Measurements from ENCODE around the gene CCM2L. TPM values are rescaled to one million over a fixed set of nuclear protein-coding genes. Genes with fewer than 3 reads are reported as not detected.

The CCM2L gene
- total and polyA plus RNA-seq, 9 of the 15 experiments (the other 6 are each of a cell fraction or from before 2014, with no cell fraction given): 0.04 TPM; not detected in 8

GRCh38 chr20:32040142-32040953, 30.1 kb downstream of the CCM2L start (continued):
- no peak for TF ChIP-seq IRF9 (tag; IDR thresholded peaks at IDR 0.05)
- peak; percentile 16; the same call in 1 of the 2 replicates for TF ChIP-seq CTBP1 (IDR thresholded peaks at IDR 0.05; ENCODE audit: borderline replicate concordance)
- TF ChIP-seq, protein P1, sequence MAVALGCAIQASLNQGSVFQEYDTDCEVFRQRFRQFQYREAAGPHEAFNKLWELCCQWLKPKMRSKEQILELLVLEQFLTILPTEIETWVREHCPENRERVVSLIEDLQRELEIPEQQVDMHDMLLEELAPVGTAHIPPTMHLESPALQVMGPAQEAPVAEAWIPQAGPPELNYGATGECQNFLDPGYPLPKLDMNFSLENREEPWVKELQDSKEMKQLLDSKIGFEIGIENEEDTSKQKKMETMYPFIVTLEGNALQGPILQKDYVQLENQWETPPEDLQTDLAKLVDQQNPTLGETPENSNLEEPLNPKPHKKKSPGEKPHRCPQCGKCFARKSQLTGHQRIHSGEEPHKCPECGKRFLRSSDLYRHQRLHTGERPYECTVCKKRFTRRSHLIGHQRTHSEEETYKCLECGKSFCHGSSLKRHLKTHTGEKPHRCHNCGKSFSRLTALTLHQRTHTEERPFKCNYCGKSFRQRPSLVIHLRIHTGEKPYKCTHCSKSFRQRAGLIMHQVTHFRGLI (CRISPR knock-in tag; IDR thresholded peaks at IDR 0.05): peak; percentile 54; the same call in 1 of the 2 replicates
- peak; percentile 51; the same call in 1 of the 2 replicates for TF ChIP-seq MAFK (IDR thresholded peaks at IDR 0.05; ENCODE audit: low read length)
- TF ChIP-seq, protein P2, sequence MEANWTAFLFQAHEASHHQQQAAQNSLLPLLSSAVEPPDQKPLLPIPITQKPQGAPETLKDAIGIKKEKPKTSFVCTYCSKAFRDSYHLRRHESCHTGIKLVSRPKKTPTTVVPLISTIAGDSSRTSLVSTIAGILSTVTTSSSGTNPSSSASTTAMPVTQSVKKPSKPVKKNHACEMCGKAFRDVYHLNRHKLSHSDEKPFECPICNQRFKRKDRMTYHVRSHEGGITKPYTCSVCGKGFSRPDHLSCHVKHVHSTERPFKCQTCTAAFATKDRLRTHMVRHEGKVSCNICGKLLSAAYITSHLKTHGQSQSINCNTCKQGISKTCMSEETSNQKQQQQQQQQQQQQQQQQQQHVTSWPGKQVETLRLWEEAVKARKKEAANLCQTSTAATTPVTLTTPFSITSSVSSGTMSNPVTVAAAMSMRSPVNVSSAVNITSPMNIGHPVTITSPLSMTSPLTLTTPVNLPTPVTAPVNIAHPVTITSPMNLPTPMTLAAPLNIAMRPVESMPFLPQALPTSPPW (CRISPR knock-in tag; IDR thresholded peaks at IDR 0.05): peak; percentile 59; the same call in 1 of the 2 replicates
- TF ChIP-seq MAFG (tag; conservative IDR thresholded peaks at IDR 0.05): peak; percentile 64
- TF ChIP-seq PCBP2 (IDR thresholded peaks at IDR 0.05; ENCODE audit: low read depth, low read length, poor library complexity, severe bottlenecking): no peak
- TF ChIP-seq MAFF (IDR thresholded peaks at IDR 0.05; ENCODE audit: low read length): peak; percentile 58; the same call in 1 of the 2 replicates
- peak; percentile 81 for TF ChIP-seq C11orf30 (IDR thresholded peaks at IDR 0.05; ENCODE audit: low read depth)
- TF ChIP-seq HNRNPLL (IDR thresholded peaks at IDR 0.05; ENCODE audit: low read depth, low read length, poor library complexity, severe bottlenecking): no peak
- TF ChIP-seq ZNF324 (CRISPR knock-in tag; IDR thresholded peaks at IDR 0.05): no peak

All from K562 (cell line).